Fibroblast of lung (primary cell): ENCODE data around the gene NR5A1. TPM values are rescaled to one million over a fixed set of nuclear protein-coding genes. Genes with fewer than 3 reads are reported as not detected.
A peak's percentile ranks its signal among the peaks of the same experiment; 100 is the strongest.

Experiments used
- DNase-seq, 2 donors: peaks; one replicate each; pipeline versions ENCODE4 v3.0.0 to v3.0.0-alpha.2; 2010; ENCODE audit warnings: low read depth in 2 of 2
- H2AFZ ChIP-seq: 2 replicates; pipeline ENCODE4 v1.5.1; 2012; ENCODE audit warnings: low read length, control low read depth, inconsistent platforms
- H3K27ac ChIP-seq: 2 replicates; pipeline ENCODE4 v1.5.1; 2011; ENCODE audit warnings: low read length, control low read depth; ENCODE audit not compliant: insufficient read depth
- H3K27me3 ChIP-seq: 2 replicates; pipeline ENCODE4 v1.5.1; 2011; ENCODE audit warnings: mild to moderate bottlenecking, low read length; ENCODE audit not compliant: control insufficient read depth, insufficient read depth
- H3K36me3 ChIP-seq: 2 replicates; pipeline ENCODE4 v1.5.1; 2011; ENCODE audit warnings: low read length; ENCODE audit not compliant: control insufficient read depth, insufficient read depth
- H3K4me1 ChIP-seq: 2 replicates; pipeline ENCODE4 v1.5.1; 2011; ENCODE audit warnings: low read length; ENCODE audit not compliant: control insufficient read depth, insufficient read depth; ENCODE audit errors: extremely low read depth
- H3K4me2 ChIP-seq: 2 replicates; pipeline ENCODE4 v1.5.1; 2011; ENCODE audit warnings: low read length, control low read depth; ENCODE audit not compliant: insufficient read depth; ENCODE audit errors: extremely low read depth
- H3K4me3 ChIP-seq, 4 experiments: fragments of 200-600 bp in 1 of 4; sonication (generic) in 1 of 4; replicated peaks in 1 of 4; 2 replicates each; pipeline ENCODE4 v1.5.1; 2011 to 2016; ENCODE audit warnings: low read length in 4 of 4, low read depth in 3 of 4, mild to moderate bottlenecking in 3 of 4, control low read depth in 2 of 4, inconsistent platforms in 1 of 4, mixed read lengths in 1 of 4; ENCODE audit not compliant: insufficient read depth in 1 of 4; ENCODE audit errors: control extremely low read depth in 1 of 4
- H3K79me2 ChIP-seq: 2 replicates; pipeline ENCODE4 v1.5.1; 2012; ENCODE audit warnings: mild to moderate bottlenecking, low read length, inconsistent platforms; ENCODE audit not compliant: control insufficient read depth, insufficient read depth
- H3K9ac ChIP-seq: 2 replicates; pipeline ENCODE4 v1.5.1; 2011; ENCODE audit warnings: mild to moderate bottlenecking, low read length, control low read depth; ENCODE audit not compliant: insufficient read depth
- H3K9me3 ChIP-seq: 2 replicates; pipeline ENCODE4 v1.5.1; 2012; ENCODE audit warnings: low read depth, low read length; ENCODE audit not compliant: control insufficient read depth, insufficient read depth
- H4K20me1 ChIP-seq: 2 replicates; pipeline ENCODE4 v1.5.1; 2011; ENCODE audit warnings: low read length; ENCODE audit not compliant: control insufficient read depth, insufficient read depth; ENCODE audit errors: extremely low read depth
- EZH2 ChIP-seq: IDR thresholded peaks from 2 replicates; pipeline ENCODE4 v1.5.1; 2012; ENCODE audit warnings: low read length, control low read depth, mild to moderate bottlenecking; ENCODE audit errors: missing control alignments
- polyA minus RNA-seq: library from RNA; depleted of rRNA, polyadenylated mRNA; stranded (reverse); fragments of >200 nt; gene quantifications from 2 replicates; pipeline ENCODE4 v1.2.3, GENCODE V29; 2011; ENCODE audit warnings: low replicate concordance
- polyA plus RNA-seq, 2 donors: library from polyadenylated mRNA; depleted of rRNA in 1 of 2; stranded (reverse) in 1 of 2; unstranded in 1 of 2; fragments of >200 nt; gene quantifications; 2 replicates each; pipeline ENCODE4 v1.2.1, GENCODE V29; 2011 to 2012; ENCODE audit warnings: missing spikeins in 1 of 2
- total RNA-seq: library from RNA; depleted of rRNA; stranded (reverse); fragments of >200 nt; gene quantifications from 2 replicates; pipeline ENCODE4 v1.2.1, GENCODE V29; 2014
- TF ChIP-seq, protein P1 (sequence below), 2 donors: IDR thresholded peaks in 1 of 2; conservative IDR thresholded peaks in 1 of 2; 1 replicate in 1 of 2; 2 replicates in 1 of 2; pipeline ENCODE4 v1.5.1; 2011 to 2012; ENCODE audit warnings: low read length in 2 of 2, control low read depth in 1 of 2, inconsistent platforms in 1 of 2, low read depth in 1 of 2, mild to moderate bottlenecking in 1 of 2

NR5A1 gene
- total RNA-seq (not detected in 2 replicates), polyA plus RNA-seq (not detected in 2 replicates), polyA minus RNA-seq (not detected in 2 replicates)
- polyA plus RNA-seq (2012) = not detected in 2 replicates

DNA sequence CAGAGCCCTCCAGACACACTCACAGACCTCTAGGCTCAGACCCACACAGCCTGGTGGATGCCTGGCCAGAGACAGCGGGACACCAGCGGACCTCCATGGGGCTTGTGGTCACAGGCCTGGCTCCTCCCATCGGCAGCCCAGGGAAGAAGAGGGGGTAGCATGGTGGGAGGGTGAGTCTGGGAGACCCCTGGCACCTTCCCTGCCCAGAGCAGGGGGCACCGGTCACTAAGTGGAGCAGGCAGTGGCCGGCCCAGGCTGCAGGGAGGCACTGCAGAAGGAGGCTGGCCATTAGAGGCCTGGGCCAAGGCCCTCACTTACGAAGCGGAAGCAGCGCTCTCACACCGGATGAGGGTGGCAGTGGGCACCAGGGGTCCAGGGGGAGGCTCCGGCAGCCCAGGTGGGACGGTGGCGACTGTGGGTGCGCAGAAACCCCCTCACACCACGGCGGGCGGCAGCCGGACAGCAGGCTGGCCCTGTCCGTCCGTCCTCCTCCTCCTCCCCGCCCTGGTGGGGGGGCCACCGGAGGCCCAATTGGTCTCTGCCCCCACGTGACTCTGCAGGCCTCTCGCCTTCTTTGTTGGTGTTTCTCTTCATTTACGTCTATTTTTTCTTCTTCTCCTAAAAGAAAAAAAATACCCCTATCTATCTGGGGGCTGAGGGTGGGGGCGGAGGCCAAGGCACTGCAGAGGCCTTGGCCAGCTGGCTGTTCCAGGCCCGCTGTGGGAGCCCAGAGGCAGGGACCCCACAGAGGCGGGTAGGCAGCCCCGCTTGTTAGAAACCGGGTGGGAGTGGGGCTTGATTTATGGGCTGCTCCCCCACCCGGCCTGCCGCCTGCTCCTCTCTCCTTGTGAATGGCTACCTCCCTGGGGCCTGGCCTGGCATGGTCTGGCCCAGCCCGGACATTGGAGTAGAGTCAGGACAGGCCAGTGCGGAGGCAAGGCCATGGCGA, at the start of gene NR5A1:
Gene NR5A1, minus strand, starts transcription at position 469 of the 949 bp plus-strand sequence. CDS start 4,004 bp downstream, outside the sequence.
- Histone ChIP-seq H3K4me1 (no peaks in the 10 kb centered on the region), H3K36me3 (no peaks in the 10 kb centered on the region), H3K4me3 (no peak within 1 kb of the TSS), H4K20me1 (no peaks in the 10 kb centered on the region), H3K27ac (no peak within 1 kb of the TSS), H2AFZ (no peak within 1 kb of the TSS), H3K4me2 (no peak within 1 kb of the TSS), H3K9me3 (no peaks in the 10 kb centered on the region), H3K27me3 (peaks cover 40% of the 10 kb centered on the region), H3K9ac (no peak within 1 kb of the TSS), H3K79me2 (no peaks in the 10 kb centered on the region)
- TF ChIP-seq, protein P1, sequence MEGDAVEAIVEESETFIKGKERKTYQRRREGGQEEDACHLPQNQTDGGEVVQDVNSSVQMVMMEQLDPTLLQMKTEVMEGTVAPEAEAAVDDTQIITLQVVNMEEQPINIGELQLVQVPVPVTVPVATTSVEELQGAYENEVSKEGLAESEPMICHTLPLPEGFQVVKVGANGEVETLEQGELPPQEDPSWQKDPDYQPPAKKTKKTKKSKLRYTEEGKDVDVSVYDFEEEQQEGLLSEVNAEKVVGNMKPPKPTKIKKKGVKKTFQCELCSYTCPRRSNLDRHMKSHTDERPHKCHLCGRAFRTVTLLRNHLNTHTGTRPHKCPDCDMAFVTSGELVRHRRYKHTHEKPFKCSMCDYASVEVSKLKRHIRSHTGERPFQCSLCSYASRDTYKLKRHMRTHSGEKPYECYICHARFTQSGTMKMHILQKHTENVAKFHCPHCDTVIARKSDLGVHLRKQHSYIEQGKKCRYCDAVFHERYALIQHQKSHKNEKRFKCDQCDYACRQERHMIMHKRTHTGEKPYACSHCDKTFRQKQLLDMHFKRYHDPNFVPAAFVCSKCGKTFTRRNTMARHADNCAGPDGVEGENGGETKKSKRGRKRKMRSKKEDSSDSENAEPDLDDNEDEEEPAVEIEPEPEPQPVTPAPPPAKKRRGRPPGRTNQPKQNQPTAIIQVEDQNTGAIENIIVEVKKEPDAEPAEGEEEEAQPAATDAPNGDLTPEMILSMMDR (conservative IDR thresholded peaks at IDR 0.05 in 1 of 2, IDR thresholded peaks at IDR 0.05 in 1 of 2; ENCODE audit: low read depth in 1 of 2, low read length in 2 of 2) = no peak
- TF ChIP-seq EZH2 = no peak
- no peak for DNase-seq

- H3K27ac ChIP-seq = no peak overlapping the region
- H3K36me3 ChIP-seq = no peaks in the 10 kb centered on the region
- H3K27me3 ChIP-seq = no peaks in the 10 kb centered on the region
- H3K4me2 ChIP-seq = no peak overlapping the region
- H3K4me1 ChIP-seq = no peaks in the 10 kb centered on the region
- no peak overlapping the region for H2AFZ ChIP-seq
- no peak overlapping the region for H3K9ac ChIP-seq
- no peak for TF ChIP-seq EZH2
- TF ChIP-seq, protein P1 (conservative IDR thresholded peaks at IDR 0.05 in 1 of 2, IDR thresholded peaks at IDR 0.05 in 1 of 2; ENCODE audit: low read depth in 1 of 2, low read length in 2 of 2) = no peak
- no peak for DNase-seq
- H3K79me2 ChIP-seq = no peaks in the 10 kb centered on the region
- H3K4me3 ChIP-seq = no peak overlapping the region
- no peaks in the 10 kb centered on the region for H4K20me1 ChIP-seq
- no peaks in the 10 kb centered on the region for H3K9me3 ChIP-seq
Observed at GRCh38 chr9:124555043-124555442, 47.8 kb upstream of the NR5A1 start.

DNA sequence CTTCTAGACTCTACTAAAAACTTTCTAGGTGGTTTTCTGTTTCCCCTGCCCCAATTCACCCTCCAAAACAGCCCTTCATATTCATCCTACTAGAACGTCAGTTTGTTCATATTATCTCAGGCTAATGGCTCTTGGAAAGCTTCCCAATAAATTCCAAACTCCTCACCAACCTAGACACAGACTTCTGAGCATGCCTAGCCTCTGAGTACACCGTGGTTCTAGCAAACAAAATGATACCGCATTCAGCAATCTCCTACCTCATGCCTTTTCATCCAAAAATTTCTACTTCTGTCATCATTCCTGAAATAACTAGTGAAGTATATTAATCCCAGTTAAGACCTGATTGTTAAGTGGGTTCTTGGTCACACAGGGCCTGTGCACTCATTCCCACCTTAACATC, 46.5 kb upstream of the NR5A1 start:
- DNase-seq = peak; percentile 29 to 97
- H3K4me3 ChIP-seq = no peak overlapping the region
- no peak overlapping the region for H3K9ac ChIP-seq
- no peaks in the 10 kb centered on the region for H3K4me1 ChIP-seq
- H3K79me2 ChIP-seq = no peaks in the 10 kb centered on the region
- H3K27me3 ChIP-seq = peaks cover 6% of the 10 kb centered on the region
- H3K9me3 ChIP-seq = no peaks in the 10 kb centered on the region
- TF ChIP-seq, protein P1 (conservative IDR thresholded peaks at IDR 0.05 in 1 of 2, IDR thresholded peaks at IDR 0.05 in 1 of 2; ENCODE audit: low read depth in 1 of 2, low read length in 2 of 2) = no peak
- no peak for TF ChIP-seq EZH2
- H3K36me3 ChIP-seq = no peaks in the 10 kb centered on the region
- H2AFZ ChIP-seq = no peak overlapping the region
- no peak overlapping the region for H3K27ac ChIP-seq
- H4K20me1 ChIP-seq = no peaks in the 10 kb centered on the region
- H3K4me2 ChIP-seq = no peak overlapping the region
